Muscle layer of colon (tissue), 2 donors: Measurements from ENCODE around the gene STARD5.
"Not testable (repeated sequence)": the region's sequence is repeated elsewhere in the genome, so short reads cannot be mapped to it uniquely, and the experiment has no call there.

Experiments used
- H3K27ac ChIP-seq: one replicate; pipeline ENCODE4 v1.7.0; 2013; ENCODE audit warnings: low read depth, mild to moderate bottlenecking, low read length, moderate library complexity
- H3K27me3 ChIP-seq, 2 donors: one replicate each; pipeline ENCODE4 v1.7.0; 2013; ENCODE audit warnings: low read length in 2 of 2, mild to moderate bottlenecking in 2 of 2; ENCODE audit not compliant: insufficient read depth in 2 of 2, control insufficient read depth in 1 of 2
- H3K36me3 ChIP-seq: one replicate; pipeline ENCODE4 v1.7.0; 2013; ENCODE audit warnings: mild to moderate bottlenecking, low read length; ENCODE audit not compliant: insufficient read depth
- H3K4me1 ChIP-seq: one replicate; pipeline ENCODE4 v1.7.0; 2013; ENCODE audit warnings: mild to moderate bottlenecking, low read length; ENCODE audit not compliant: insufficient read depth
- H3K4me3 ChIP-seq, 2 donors: one replicate each; pipeline ENCODE4 v1.7.0; 2013; ENCODE audit warnings: low read length in 2 of 2, low read depth in 1 of 2, mild to moderate bottlenecking in 1 of 2, moderate library complexity in 1 of 2
- H3K9ac ChIP-seq: one replicate; pipeline ENCODE4 v1.7.0; 2013; ENCODE audit warnings: low read length
- H3K9me3 ChIP-seq: one replicate; pipeline ENCODE4 v1.7.0; 2013; ENCODE audit warnings: mild to moderate bottlenecking, low read length
- donor health status: abdominal sarcoma.
- donor health status: Adenocarcinoma of cecum.

STARD5 gene

GRCh38 chr15:81351651-81352050 is 27.7 kb upstream of the STARD5 start:
- Histone ChIP-seq H3K36me3 (no peaks in the 10 kb centered on the region), H3K27me3 (no peaks in the 10 kb centered on the region), H3K27ac (no peak overlapping the region), H3K4me1 (no peaks in the 10 kb centered on the region), H3K9me3 (no peaks in the 10 kb centered on the region), H3K9ac (no peak overlapping the region), H3K4me3 (no peak overlapping the region)

DNA sequence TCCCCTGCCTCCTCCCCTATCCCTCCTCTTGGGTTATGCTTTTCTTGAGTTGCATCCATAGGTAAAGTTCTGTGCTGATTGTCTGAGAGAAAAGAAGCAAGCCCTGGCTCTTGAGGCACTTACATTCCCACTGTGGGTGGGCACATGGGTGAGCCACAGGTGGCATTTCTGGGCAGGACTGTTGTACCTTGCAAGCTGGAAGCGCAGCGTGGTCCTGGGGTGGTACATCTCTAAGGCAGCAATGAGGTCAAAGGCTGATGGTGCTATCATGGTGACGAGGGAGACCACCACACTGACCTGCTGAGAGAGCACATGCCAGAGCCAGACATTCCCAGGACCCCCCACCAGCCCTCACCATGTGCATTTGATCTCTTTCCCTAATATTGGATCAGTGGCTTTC is 25.3 kb upstream of the STARD5 start:
- Histone ChIP-seq H3K4me1 (no peaks in the 10 kb centered on the region), H3K27ac (no peak overlapping the region), H3K9ac (no peak overlapping the region), H3K36me3 (no peaks in the 10 kb centered on the region), H3K4me3 (no peak overlapping the region), H3K27me3 (no peaks in the 10 kb centered on the region), H3K9me3 (no peaks in the 10 kb centered on the region)

DNA sequence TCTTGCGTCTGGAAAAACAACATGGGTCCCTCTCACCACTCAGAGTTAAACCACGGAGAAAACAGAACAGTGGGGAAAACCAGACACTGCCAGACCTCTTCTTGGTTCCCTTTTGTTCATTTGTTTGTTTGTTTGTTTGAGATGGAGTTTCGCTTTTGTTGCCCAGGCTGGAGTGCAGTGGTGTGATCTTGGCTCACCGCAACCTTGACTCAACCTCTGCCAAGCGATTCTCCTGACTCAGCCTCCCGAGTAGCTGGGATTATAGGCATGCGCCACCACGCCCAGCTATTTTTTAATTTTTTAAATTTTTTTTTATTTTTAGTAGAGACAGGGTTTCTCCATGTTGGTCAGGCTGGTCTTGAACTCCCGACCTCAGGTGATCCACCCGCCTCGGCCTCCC is 24.8 kb upstream of the STARD5 start:
- H3K36me3 ChIP-seq, H3K4me1 ChIP-seq, H3K9me3 ChIP-seq, H3K27me3 ChIP-seq, H3K9ac ChIP-seq, H3K27ac ChIP-seq, H3K4me3 ChIP-seq: not testable (repeated sequence)

DNA sequence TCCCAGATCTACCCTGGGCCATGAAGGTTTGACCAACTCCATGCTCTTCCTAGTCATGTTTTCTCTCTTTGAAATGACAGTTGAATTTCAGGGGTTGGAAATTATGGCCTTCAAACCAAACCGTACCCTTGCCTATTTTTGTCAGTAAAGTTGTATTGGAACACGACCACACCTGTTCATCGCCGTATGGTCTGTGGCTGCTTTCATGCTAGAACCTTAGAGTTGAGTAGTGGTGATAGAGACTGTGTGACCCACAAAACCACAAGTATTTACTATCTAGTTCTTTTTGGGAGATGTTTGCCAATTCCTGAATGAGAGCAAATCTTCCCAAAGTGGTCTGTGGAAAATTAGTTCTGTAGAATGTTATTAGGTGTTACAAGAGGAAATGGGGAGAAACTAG is 24.0 kb upstream of the STARD5 start:
- no peak overlapping the region for H3K4me3 ChIP-seq

DNA sequence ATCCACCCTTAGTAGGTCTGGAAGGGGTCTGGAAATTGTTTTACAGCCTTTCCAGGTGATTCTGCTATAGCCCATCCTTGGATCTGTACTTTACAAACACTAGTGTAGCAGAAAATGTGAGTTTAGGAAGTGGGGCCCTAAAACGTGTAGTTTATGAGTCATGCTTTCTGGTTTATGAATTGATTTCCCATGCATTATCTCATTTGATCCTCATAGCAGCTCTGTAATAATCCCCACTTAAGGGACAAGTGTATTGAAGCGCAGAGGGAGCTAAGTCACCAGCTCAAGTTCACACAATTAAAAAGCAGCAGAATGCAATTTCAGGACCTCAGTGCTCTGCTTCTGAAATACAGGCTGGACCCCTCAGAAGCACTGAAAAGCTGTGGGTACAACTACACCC is 22.7 kb upstream of the STARD5 start:
- H3K27ac ChIP-seq = no peak overlapping the region
- no peaks in the 10 kb centered on the region for H3K27me3 ChIP-seq
- no peak overlapping the region for H3K4me3 ChIP-seq
- H3K9me3 ChIP-seq = no peaks in the 10 kb centered on the region
- H3K9ac ChIP-seq = no peak overlapping the region
- H3K36me3 ChIP-seq = no peaks in the 10 kb centered on the region
- no peaks in the 10 kb centered on the region for H3K4me1 ChIP-seq

More for the DNA sequence above, 24.0 kb upstream of the STARD5 start:
- H3K9ac ChIP-seq = no peak overlapping the region
- H3K27me3 ChIP-seq = no peaks in the 10 kb centered on the region
- H3K27ac ChIP-seq = no peak overlapping the region
- H3K4me1 ChIP-seq = no peaks in the 10 kb centered on the region
- no peaks in the 10 kb centered on the region for H3K36me3 ChIP-seq
- no peaks in the 10 kb centered on the region for H3K9me3 ChIP-seq

- Histone ChIP-seq H3K9ac (no peak overlapping the region), H3K27ac (no peak overlapping the region), H3K4me1 (peaks cover 14% of the 10 kb centered on the region), H3K36me3 (no peaks in the 10 kb centered on the region), H3K4me3 (no peak overlapping the region), H3K27me3 (no peaks in the 10 kb centered on the region), H3K9me3 (no peaks in the 10 kb centered on the region)
Measured at GRCh38 chr15:81343371-81343770, 19.4 kb upstream of the STARD5 start.

DNA sequence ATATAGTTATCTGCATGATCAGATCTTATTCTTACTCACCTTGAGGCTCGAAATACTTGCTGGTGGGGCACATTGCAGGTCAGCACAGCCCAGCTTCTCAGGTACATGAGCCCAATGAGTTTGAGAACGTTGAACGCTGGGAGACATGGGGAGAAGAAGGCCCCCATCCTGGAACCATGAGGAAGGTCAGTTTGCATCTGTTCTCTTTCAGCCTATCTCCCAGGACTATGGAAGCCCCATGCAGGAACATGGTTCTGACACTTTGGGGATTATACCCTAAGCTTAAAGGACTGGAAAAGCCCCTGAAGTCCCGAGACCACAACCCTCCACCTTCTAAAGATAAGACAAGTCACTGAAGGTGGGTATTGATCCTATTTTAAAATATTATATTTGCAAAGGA is 17.4 kb upstream of the STARD5 start:
- Histone ChIP-seq H3K9me3 (no peaks in the 10 kb centered on the region), H3K9ac (no peak overlapping the region), H3K27me3 (no peaks in the 10 kb centered on the region), H3K36me3 (no peaks in the 10 kb centered on the region), H3K27ac (no peak overlapping the region), H3K4me3 (no peak overlapping the region), H3K4me1 (peaks cover 15% of the 10 kb centered on the region)

GRCh38 chr15:81339851-81340250 is 15.9 kb upstream of the STARD5 start:
- H3K4me3 ChIP-seq = no peak overlapping the region
- H3K27ac ChIP-seq = no peak overlapping the region
- H3K4me1 ChIP-seq = peaks cover 15% of the 10 kb centered on the region
- no peaks in the 10 kb centered on the region for H3K27me3 ChIP-seq
- no peaks in the 10 kb centered on the region for H3K36me3 ChIP-seq
- no peaks in the 10 kb centered on the region for H3K9me3 ChIP-seq
- no peak overlapping the region for H3K9ac ChIP-seq

- Histone ChIP-seq H3K27me3 (no peaks in the 10 kb centered on the region), H3K9me3 (no peaks in the 10 kb centered on the region), H3K4me1 (peaks cover 15% of the 10 kb centered on the region), H3K9ac (no peak overlapping the region), H3K27ac (no peak overlapping the region), H3K4me3 (no peak overlapping the region), H3K36me3 (no peaks in the 10 kb centered on the region)
Measured at GRCh38 chr15:81339321-81339720, 15.4 kb upstream of the STARD5 start.

GRCh38 chr15:81338170-81339007 is 14.4 kb upstream of the STARD5 start:
- H3K4me3 ChIP-seq = no peak overlapping the region
- peaks cover 15% of the 10 kb centered on the region for H3K4me1 ChIP-seq
- H3K27me3 ChIP-seq = no peaks in the 10 kb centered on the region
- H3K9ac ChIP-seq = no peak overlapping the region
- no peaks in the 10 kb centered on the region for H3K36me3 ChIP-seq
- H3K9me3 ChIP-seq = no peaks in the 10 kb centered on the region
- no peak overlapping the region for H3K27ac ChIP-seq

DNA sequence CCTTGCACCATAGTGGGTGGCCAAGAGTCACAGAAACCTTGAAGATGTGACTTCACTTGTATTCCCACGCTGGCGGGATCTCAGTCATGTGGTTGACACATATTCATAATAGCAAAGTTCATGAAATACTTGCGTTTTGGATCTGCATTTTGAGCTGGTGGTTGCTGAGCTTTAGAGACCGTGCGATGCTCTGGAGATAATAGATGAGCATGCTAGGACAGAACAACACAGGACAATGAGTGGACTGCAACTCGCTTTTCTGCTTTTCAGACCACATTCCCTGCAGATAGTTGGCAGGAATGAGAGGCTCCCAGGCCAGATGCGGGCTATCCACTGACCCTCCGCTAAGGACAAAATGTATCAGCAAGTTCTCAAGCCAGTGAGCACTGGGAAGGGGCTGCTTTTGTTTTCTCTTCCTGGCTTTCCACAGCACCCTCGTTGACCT is 13.8 kb upstream of the STARD5 start:
- no peaks in the 10 kb centered on the region for H3K27me3 ChIP-seq
- no peak overlapping the region for H3K4me3 ChIP-seq
- H3K36me3 ChIP-seq = no peaks in the 10 kb centered on the region
- H3K4me1 ChIP-seq = peaks cover 15% of the 10 kb centered on the region
- no peaks in the 10 kb centered on the region for H3K9me3 ChIP-seq
- no peak overlapping the region for H3K27ac ChIP-seq
- no peak overlapping the region for H3K9ac ChIP-seq

DNA sequence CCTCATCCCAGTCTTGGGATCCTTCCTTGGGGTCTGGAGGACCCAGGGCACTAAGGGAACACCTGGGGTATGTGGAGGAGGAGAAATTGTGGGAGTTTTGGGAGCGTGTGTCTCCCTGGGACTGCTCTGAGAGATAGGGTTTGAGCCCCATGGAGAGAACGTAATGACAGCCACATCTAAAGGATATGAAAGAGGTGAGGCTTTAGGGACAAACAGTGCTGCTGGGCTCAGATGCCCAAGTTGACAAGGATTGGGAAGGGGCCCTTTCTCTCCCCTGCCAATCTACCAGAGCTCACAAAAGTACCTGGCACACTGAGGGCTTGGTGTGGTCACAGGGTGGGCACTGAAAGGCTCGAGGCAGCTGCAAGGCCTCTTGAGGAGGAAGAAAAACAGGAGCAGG is 13.3 kb upstream of the STARD5 start:
- H3K9me3 ChIP-seq = no peaks in the 10 kb centered on the region
- no peaks in the 10 kb centered on the region for H3K36me3 ChIP-seq

More for the DNA sequence above, 13.3 kb upstream of the STARD5 start:
- H3K27ac ChIP-seq = no peak overlapping the region
- no peaks in the 10 kb centered on the region for H3K27me3 ChIP-seq
- peaks cover 15% of the 10 kb centered on the region for H3K4me1 ChIP-seq
- no peak overlapping the region for H3K9ac ChIP-seq
- H3K4me3 ChIP-seq = no peak overlapping the region
